Activated T-cell treated with anti-CD3 and anti-CD28 coated beads, Interleukin-2, amount 50 U/mL, for 4 hours (primary cell): ENCODE measurements around the gene CITED4. TPM values are rescaled to one million over a fixed set of nuclear protein-coding genes. Genes with fewer than 3 reads are reported as not detected.
A peak's percentile ranks its signal among the peaks of the same experiment; 100 is the strongest.

Experiments
- ATAC-seq, 2 donors: fragments of 200-7000 bp; cut with Tn5 transposase; one replicate each; pipeline ENCODE4 v1.10.0; 2021
- DNase-seq: peaks from one replicate; pipeline ENCODE4 v3.0.0-alpha.2; 2020
- H3K27me3 Mint-ChIP-seq: one replicate; pipeline ENCODE4 v1.8.0; 2021; ENCODE audit warnings: low read depth, mixed read lengths
- H3K36me3 Mint-ChIP-seq: one replicate; pipeline ENCODE4 v1.8.0; 2022; ENCODE audit warnings: mixed read lengths; ENCODE audit not compliant: insufficient read depth
- H3K4me1 Mint-ChIP-seq: one replicate; pipeline ENCODE4 v1.8.0; 2021; ENCODE audit warnings: low read depth, mixed read lengths
- H3K4me3 Mint-ChIP-seq: one replicate; pipeline ENCODE4 v1.8.0; 2021; ENCODE audit warnings: mild to moderate bottlenecking, moderate library complexity, mixed read lengths
- H3K9me3 Mint-ChIP-seq: one replicate; pipeline ENCODE4 v1.8.0; 2021; ENCODE audit warnings: mixed read lengths
- total RNA-seq, 3 donors: library from RNA; stranded (reverse); gene quantifications; one replicate each; pipeline ENCODE4 v1.2.1, GENCODE V29; 2021

CITED4 gene
- total RNA-seq, 3 donors from 2014 or later, result 3.1 to 3.5 (median 3.2) TPM

DNA sequence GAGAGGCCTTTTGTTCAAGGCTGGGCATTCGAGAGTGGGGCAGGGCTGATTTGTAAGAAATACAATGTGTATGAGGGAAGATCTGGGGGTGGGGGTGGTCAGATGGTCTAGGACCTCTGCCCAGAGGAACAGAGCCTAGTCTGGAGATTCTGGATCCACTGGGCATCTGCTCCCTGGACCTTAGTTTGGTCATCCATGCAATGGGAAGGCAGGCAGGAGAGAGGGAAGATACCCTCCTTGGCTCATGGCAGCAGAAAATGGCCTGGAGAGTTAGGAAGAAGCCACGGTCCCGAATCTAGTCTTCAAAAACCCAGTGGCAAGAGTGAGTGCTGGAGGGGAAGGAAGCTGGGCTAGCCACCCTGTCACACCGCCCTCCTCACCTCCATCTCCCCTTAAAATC, 38.8 kb downstream of the CITED4 start:
- no peak for DNase-seq
- ATAC-seq, result no peak
- Mint-ChIP-seq H3K9me3 (no peaks in the 10 kb centered on the region), H3K27me3 (no peaks in the 10 kb centered on the region), H3K36me3 (no peaks in the 10 kb centered on the region), H3K4me1 (peaks cover 25% of the 10 kb centered on the region), H3K4me3 (no peak overlapping the region)

DNA sequence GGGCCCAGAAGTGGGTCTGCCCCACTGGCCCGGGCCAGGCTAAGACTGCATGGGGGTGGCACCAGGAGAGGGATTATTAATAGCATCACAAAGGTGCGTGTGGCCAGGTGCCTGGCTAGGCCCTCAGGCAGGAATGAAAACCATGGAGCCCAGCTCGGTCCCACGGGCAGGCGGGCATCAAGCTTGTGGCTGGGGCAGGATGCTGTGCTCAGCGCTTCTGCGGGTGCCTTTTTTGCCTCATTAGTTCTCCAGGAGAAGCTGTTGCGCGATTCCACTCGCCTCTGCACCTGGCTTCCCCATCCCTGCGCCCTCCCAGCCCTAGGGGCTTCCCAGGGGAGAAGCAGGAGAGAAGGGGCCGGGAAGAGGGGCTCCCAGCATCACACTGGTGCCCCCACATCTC, 39.3 kb downstream of the CITED4 start:
- Mint-ChIP-seq H3K36me3 (no peaks in the 10 kb centered on the region), H3K9me3 (no peaks in the 10 kb centered on the region), H3K4me1 (peaks cover 25% of the 10 kb centered on the region), H3K4me3 (no peak overlapping the region), H3K27me3 (no peaks in the 10 kb centered on the region)
- no peak for DNase-seq
- no peak for ATAC-seq

DNA sequence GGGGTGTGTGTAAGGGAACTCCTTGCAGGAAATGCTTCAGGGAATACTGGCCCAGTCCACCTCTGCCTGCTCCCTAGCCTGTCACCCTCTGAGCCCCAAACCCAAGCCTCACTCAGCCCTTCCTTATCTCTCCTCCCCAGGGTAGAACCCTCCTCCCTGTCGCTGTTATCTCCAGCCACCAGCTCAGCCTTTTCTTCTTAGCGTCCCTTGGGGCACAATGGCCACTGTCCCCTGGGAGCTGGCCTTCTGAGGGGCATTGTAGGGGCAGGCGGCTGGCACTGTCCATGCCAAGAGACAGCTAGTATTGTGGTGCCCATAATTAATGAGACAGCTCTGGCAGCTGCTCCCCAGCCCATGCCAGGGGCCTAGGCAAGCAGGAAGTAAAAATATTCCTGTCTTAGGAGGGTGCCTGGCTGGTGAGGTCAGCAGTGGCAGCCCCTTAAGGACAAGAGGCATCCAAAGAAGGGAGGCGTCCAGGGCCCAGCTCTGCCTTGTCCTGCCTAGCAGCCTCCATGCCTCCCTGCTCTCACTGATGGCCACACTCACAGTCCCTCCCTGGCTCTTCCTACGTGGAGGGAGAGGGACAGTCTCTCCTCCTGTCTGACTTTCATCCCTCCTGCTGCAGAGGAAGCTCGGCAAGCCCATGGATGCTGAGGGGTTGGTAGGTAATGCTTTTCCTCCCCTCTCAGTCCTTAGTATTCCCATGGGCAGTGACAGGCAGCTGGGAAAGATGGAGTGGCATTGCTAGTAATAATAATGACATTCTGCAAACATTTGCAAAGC, 41.1 kb downstream of the CITED4 start:
- DNase-seq, result no peak
- peaks cover 21% of the 10 kb centered on the region for H3K4me1 Mint-ChIP-seq
- H3K27me3 Mint-ChIP-seq, result no peaks in the 10 kb centered on the region
- H3K4me3 Mint-ChIP-seq, result no peak overlapping the region
- no peaks in the 10 kb centered on the region for H3K36me3 Mint-ChIP-seq
- no peak for ATAC-seq
- no peaks in the 10 kb centered on the region for H3K9me3 Mint-ChIP-seq

DNA sequence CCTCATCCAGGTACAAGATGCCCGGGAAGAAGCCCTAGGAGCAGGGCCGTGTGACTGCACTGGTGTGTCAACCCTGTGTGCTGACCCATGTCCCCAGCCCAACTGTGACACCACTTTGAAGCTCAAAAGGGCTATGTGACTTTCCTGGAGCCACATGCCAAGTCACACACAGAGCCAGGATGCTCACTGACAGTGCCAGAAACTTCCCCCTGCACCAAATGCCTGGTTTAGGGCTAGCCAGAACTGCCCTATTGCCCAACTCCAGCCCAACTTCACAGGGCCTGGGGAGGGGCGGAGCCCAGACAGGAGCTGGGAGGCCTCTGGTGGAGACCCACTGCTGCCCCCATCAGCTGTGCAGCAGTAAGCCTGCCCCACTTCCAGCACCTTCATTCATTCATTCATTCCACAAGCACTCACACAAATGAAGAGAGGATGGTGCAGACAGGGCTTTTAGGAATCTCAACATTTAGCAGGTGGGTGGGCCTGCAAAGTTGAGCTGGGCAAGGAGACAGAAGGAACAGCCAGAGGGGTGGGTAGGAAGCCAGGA, 41.8 kb downstream of the CITED4 start:
- no peaks in the 10 kb centered on the region for H3K9me3 Mint-ChIP-seq
- peaks cover 16% of the 10 kb centered on the region for H3K4me1 Mint-ChIP-seq
- no peak overlapping the region for H3K4me3 Mint-ChIP-seq
- DNase-seq (no peak), ATAC-seq (no peak)
- no peaks in the 10 kb centered on the region for H3K27me3 Mint-ChIP-seq
- H3K36me3 Mint-ChIP-seq, result no peaks in the 10 kb centered on the region

DNA sequence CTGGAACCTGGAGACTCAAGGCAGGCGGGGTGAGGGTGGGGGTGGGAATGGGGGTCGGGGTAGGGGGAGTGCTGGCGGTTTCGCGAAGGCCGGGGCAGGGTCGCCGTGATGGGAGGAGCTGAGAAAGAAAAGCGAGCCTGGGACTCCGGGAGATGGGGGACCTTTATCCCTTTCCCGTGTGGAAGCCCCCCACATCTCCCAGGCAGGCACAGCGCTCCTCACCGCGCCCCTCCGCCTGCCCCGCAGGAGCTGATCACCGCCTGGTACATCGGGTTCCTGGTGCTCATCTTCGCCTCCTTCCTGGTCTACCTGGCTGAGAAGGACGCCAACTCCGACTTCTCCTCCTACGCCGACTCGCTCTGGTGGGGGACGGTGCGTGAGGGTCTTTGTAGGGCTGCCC, 43.1 kb downstream of the CITED4 start:
- no peak for DNase-seq
- no peaks in the 10 kb centered on the region for H3K27me3 Mint-ChIP-seq
- H3K4me3 Mint-ChIP-seq, result peak overlapping the region; percentile 54
- H3K4me1 Mint-ChIP-seq, result peaks cover 8% of the 10 kb centered on the region
- no peaks in the 10 kb centered on the region for H3K9me3 Mint-ChIP-seq
- H3K36me3 Mint-ChIP-seq, result no peaks in the 10 kb centered on the region
- ATAC-seq, result no peak

DNA sequence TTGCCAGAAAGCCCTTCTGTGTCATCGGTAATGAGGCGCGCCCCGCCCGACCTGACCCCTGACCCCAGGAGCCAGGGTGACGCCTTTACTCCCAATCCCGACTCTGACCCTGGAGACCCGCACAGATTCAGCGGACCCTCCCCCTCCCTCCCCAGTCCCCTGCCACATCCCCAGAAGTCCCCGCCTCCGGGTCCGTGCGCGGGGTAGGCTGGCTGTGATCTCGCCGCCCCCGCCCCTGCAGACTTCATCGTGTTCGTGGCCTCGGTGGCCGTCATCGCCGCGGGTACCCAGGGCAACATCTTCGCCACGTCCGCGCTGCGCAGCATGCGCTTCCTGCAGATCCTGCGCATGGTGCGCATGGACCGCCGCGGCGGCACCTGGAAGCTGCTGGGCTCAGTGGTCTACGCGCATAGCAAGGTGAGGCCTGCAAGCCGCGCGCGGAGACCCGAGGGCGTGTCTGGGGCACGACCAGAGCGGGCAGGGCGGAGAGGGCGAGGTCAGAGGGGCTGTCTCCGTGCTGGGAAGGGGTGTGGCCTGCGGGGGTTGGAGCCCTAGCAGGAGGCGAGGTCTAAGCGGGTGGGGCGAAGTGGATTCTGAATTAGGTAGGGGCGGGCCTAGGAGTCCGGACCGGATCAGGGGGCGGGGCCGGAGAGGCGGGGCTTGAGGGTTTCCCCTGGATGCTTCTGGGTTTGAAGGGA, 43.8 kb downstream of the CITED4 start:
- H3K9me3 Mint-ChIP-seq, result no peaks in the 10 kb centered on the region
- ATAC-seq (peak; percentile 93 to 98), DNase-seq (peak; percentile 77)
- H3K36me3 Mint-ChIP-seq, result no peaks in the 10 kb centered on the region
- H3K4me3 Mint-ChIP-seq, result peak overlapping the region; percentile 74
- peaks cover 8% of the 10 kb centered on the region for H3K4me1 Mint-ChIP-seq
- no peaks in the 10 kb centered on the region for H3K27me3 Mint-ChIP-seq

DNA sequence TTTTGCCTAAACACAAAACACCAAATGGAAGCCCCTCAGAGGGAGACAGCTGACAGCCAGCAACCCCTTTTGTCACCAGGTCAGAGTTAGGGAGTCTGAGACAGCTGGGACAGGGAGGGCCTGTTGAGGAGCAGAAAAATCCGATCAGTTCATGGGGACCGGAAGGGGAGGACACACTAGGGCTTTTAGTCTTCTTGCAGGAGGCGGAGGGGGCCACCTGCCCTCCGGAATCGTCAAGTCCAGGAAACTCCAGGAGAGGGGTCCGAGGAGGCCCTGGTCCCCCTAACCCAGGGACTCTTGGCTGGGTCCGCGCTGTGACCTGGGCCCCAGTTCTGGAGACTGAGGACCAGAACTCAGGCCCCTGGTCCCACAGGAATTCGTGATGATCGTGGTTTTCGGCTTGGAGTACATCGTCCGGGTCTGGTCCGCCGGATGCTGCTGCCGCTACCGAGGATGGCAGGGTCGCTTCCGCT, 44.3 kb downstream of the CITED4 start:
- peak in 1 of 2 donors; percentile 33 for ATAC-seq
- DNase-seq, result no peak
- Mint-ChIP-seq H3K4me1 (peaks cover 8% of the 10 kb centered on the region), H3K27me3 (no peaks in the 10 kb centered on the region), H3K9me3 (no peaks in the 10 kb centered on the region), H3K36me3 (no peaks in the 10 kb centered on the region), H3K4me3 (peak overlapping the region; percentile 74)

DNA sequence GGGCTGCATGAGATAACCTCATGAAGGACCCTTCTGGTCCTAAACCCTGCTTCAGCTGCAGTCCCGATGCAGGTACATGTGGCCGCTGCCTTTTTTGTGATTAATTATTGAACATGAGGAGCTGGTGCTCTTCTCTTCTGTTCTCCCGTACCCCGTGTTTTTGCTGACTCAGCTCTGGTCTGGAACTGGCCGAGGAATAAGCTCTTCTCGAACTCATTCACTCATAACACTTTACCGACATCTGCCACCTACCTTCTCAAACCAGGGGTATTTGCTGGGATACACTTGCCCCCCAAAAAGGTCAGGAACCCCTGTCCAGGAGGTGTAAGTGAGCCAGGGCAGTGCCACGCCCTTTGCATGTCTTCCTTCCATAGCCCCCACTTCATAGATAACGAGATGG, 46.7 kb downstream of the CITED4 start:
- no peaks in the 10 kb centered on the region for H3K27me3 Mint-ChIP-seq
- DNase-seq (no peak), ATAC-seq (no peak)
- H3K36me3 Mint-ChIP-seq, result no peaks in the 10 kb centered on the region
- H3K4me3 Mint-ChIP-seq, result no peak overlapping the region
- no peaks in the 10 kb centered on the region for H3K9me3 Mint-ChIP-seq
- H3K4me1 Mint-ChIP-seq, result peaks cover 9% of the 10 kb centered on the region

Other genes starting within 250 kb of the CITED4 start
- gene RIMS3, start 196.7 kb downstream of the CITED4 start, total RNA-seq, result under 1 TPM; 0.42 to 0.78 (median 0.57) TPM
- gene NFYC, start 170.7 kb downstream of the CITED4 start, total RNA-seq, result 10 to 100 TPM; 59.8 to 72.8 (median 67.0) TPM
- under 1 TPM; 0.24 to 0.56 (median 0.24) TPM for gene KCNQ4, start 78.6 kb downstream of the CITED4 start, total RNA-seq
- gene CTPS1, start 117.3 kb upstream of the CITED4 start, total RNA-seq, result 100 to 1,000 TPM; 194 to 214 (median 194) TPM
- under 1 TPM in 2 of 3 donors, not detected in 1; 0.05 to 0.24 TPM for gene SLFNL1, start 159.4 kb upstream of the CITED4 start, total RNA-seq